Parathyroid adenoma (tissue), 2 donors: Measurements from ENCODE around the gene CA7.
"Not testable (repeated sequence)": the region's sequence is repeated elsewhere in the genome, so short reads cannot be mapped to it uniquely, and the experiment has no call there.

Experiments
- H2AFZ ChIP-seq: fragments of 300-600 bp; sonication (generic); one replicate; pipeline ENCODE4 v1.7.0; 2017; ENCODE audit warnings: antibody characterized with exemption, mild to moderate bottlenecking
- H3K27ac ChIP-seq: fragments of 300-600 bp; sonication (generic); one replicate; pipeline ENCODE4 v1.7.0; 2017
- H3K27me3 ChIP-seq: fragments of 300-600 bp; sonication (generic); one replicate; pipeline ENCODE4 v1.7.0; 2017; ENCODE audit warnings: low read length; ENCODE audit not compliant: control insufficient read depth, insufficient read depth
- H3K36me3 ChIP-seq: fragments of 300-600 bp; sonication (generic); one replicate; pipeline ENCODE4 v1.7.0; 2017; ENCODE audit warnings: low read length; ENCODE audit not compliant: control insufficient read depth, insufficient read depth
- H3K4me1 ChIP-seq: fragments of 300-600 bp; sonication (generic); one replicate; pipeline ENCODE4 v1.7.0; 2017; ENCODE audit warnings: control low read depth
- H3K4me2 ChIP-seq: fragments of 300-600 bp; sonication (generic); one replicate; pipeline ENCODE4 v1.7.0; 2017; ENCODE audit warnings: low read length
- H3K4me3 ChIP-seq: fragments of 300-600 bp; sonication (generic); one replicate; pipeline ENCODE4 v1.7.0; 2017; ENCODE audit warnings: low read depth, low read length
- H3K79me2 ChIP-seq: fragments of 300-600 bp; sonication (generic); one replicate; pipeline ENCODE4 v1.7.0; 2017; ENCODE audit warnings: control low read depth
- H3K9ac ChIP-seq: fragments of 300-600 bp; sonication (generic); one replicate; pipeline ENCODE4 v1.7.0; 2017; ENCODE audit warnings: mild to moderate bottlenecking
- H3K9me3 ChIP-seq: fragments of 300-600 bp; sonication (generic); one replicate; pipeline ENCODE4 v1.7.0; 2017; ENCODE audit warnings: low read length; ENCODE audit not compliant: control insufficient read depth
- CTCF ChIP-seq: fragments of 300-600 bp; sonication (generic); IDR thresholded peaks from one replicate; pipeline ENCODE4 v1.7.0; 2017; ENCODE audit warnings: antibody characterized with exemption, mild to moderate bottlenecking
- donor health status: primary hyperparathyroidism.

Gene CA7

DNA sequence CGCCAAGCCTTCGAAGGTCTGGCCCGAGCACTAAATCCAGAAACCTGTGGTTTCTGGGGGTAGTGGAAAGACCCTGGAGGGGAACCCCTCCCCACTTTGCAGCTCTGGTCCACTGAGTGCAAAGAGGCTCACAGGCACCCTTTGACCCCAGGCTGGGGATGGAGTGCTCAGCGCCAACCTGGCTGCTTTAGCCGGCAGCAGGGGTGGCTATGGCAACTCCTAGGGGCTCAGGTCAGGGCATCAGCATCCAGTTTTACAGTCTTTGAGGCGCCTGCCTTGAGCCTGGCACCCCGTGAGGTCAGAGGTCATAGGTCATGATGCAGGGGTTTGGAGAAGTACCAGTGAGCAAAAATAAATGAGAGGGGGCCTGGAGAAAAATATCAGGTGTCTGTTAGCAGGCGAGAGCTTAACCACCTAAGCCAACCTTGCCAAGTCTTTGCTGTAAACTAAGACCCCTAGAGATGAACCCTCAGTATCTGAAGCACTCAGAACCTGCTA lies 17.9 kb downstream of the CA7 start:
- H2AFZ ChIP-seq: no peak overlapping the region
- no peak for TF ChIP-seq CTCF
- H3K79me2 ChIP-seq: no peaks in the 10 kb centered on the region
- H3K9ac ChIP-seq: no peak overlapping the region
- H3K36me3 ChIP-seq: no peaks in the 10 kb centered on the region
- H3K4me2 ChIP-seq: no peak overlapping the region
- H3K27me3 ChIP-seq: no peaks in the 10 kb centered on the region
- no peak overlapping the region for H3K4me3 ChIP-seq
- no peaks in the 10 kb centered on the region for H3K4me1 ChIP-seq
- H3K9me3 ChIP-seq: no peaks in the 10 kb centered on the region
- no peak overlapping the region for H3K27ac ChIP-seq

DNA sequence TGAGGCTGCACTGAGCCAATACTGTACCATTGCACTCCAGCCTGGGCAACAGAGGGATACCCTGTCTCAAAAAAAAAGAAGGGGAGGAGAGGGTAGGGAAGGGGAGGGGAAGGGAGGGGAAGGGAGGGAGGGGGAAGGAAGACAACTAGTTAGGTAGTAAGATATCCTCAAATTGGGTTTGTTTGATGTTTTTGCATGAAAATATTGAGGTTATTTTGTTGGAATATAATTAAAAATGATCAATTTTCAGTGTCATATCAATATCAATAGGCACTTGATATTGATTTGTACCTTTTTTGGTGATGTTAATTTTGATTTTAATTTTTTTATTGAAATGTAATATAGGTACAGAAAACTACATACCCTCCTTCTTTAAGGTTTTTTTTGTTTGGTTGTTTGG lies 19.5 kb downstream of the CA7 start:
- Histone ChIP-seq H2AFZ (no peak overlapping the region), H3K9me3 (no peaks in the 10 kb centered on the region), H3K4me3 (no peak overlapping the region), H3K9ac (no peak overlapping the region), H3K4me1 (no peaks in the 10 kb centered on the region), H3K79me2 (peaks cover 2% of the 10 kb centered on the region), H3K27me3 (no peaks in the 10 kb centered on the region), H3K4me2 (no peak overlapping the region), H3K36me3 (no peaks in the 10 kb centered on the region), H3K27ac (no peak overlapping the region)
- TF ChIP-seq CTCF: no peak

DNA sequence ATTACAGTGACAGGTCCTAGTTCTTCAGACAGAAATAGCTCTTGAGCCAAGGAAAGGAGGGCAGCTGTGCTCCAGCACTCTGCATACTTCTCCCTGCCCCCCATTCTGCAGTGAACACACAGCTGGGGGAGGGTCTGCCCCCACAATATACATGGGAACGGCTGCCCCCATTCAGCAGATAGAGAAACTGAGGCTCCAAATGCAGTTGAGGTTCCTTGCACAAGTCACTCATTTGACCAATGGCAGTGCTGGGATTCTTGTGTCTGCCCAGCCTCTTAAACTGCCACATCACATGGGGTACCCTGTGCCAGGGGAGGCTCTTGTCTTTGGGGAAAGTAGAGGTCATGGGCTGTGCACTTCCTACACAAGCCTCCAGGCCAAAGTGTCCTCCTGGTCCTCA lies 25.2 kb downstream of the CA7 start:
- H3K36me3 ChIP-seq: no peaks in the 10 kb centered on the region
- no peaks in the 10 kb centered on the region for H3K27me3 ChIP-seq
- TF ChIP-seq CTCF: no peak

DNA sequence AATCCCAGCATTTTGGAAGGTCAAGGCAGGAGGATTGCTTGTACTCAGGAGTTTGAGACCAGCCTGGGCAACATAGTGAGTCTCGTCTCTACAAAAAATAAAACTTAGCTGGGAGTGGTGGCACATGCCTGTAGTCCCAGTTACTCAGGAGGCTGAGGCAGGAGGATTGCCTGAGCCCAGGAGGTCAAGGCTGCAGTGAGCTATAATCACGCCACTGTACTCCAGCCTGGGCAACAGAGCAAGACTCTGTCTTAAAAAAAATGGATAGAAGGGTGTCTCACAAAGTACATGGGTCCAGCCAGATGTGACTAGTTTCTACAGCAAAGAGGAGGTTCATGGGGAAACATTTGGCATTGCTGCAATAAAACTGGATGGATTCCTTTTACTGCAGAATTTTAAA lies 27.1 kb downstream of the CA7 start:
- not testable (repeated sequence) for H3K4me3 ChIP-seq, H3K27ac ChIP-seq

More for the DNA sequence above, 25.2 kb downstream of the CA7 start:
- Histone ChIP-seq H3K4me1 (peaks cover 3% of the 10 kb centered on the region), H2AFZ (no peak overlapping the region), H3K27ac (no peak overlapping the region), H3K79me2 (peaks cover 2% of the 10 kb centered on the region), H3K9ac (no peak overlapping the region), H3K9me3 (no peaks in the 10 kb centered on the region), H3K4me2 (no peak overlapping the region), H3K4me3 (no peak overlapping the region)

GRCh38 chr16:66871840-66872239 lies 27.6 kb downstream of the CA7 start:
- TF ChIP-seq CTCF: no peak
- Histone ChIP-seq H3K4me1 (peaks cover 4% of the 10 kb centered on the region), H3K79me2 (peaks cover 2% of the 10 kb centered on the region), H3K36me3 (no peaks in the 10 kb centered on the region), H3K27ac (no peak overlapping the region), H3K4me3 (no peak overlapping the region), H3K9me3 (no peaks in the 10 kb centered on the region), H3K27me3 (no peaks in the 10 kb centered on the region), H3K4me2 (no peak overlapping the region), H2AFZ (no peak overlapping the region), H3K9ac (no peak overlapping the region)

More for the DNA sequence above, 27.1 kb downstream of the CA7 start:
- not testable (repeated sequence) for H3K4me1 ChIP-seq, H3K9ac ChIP-seq, H3K79me2 ChIP-seq, H2AFZ ChIP-seq, H3K4me2 ChIP-seq, H3K9me3 ChIP-seq, H3K36me3 ChIP-seq, H3K27me3 ChIP-seq
